ENCODE measurements around the gene THOP1.

- TF ChIP-seq, protein P1, sequence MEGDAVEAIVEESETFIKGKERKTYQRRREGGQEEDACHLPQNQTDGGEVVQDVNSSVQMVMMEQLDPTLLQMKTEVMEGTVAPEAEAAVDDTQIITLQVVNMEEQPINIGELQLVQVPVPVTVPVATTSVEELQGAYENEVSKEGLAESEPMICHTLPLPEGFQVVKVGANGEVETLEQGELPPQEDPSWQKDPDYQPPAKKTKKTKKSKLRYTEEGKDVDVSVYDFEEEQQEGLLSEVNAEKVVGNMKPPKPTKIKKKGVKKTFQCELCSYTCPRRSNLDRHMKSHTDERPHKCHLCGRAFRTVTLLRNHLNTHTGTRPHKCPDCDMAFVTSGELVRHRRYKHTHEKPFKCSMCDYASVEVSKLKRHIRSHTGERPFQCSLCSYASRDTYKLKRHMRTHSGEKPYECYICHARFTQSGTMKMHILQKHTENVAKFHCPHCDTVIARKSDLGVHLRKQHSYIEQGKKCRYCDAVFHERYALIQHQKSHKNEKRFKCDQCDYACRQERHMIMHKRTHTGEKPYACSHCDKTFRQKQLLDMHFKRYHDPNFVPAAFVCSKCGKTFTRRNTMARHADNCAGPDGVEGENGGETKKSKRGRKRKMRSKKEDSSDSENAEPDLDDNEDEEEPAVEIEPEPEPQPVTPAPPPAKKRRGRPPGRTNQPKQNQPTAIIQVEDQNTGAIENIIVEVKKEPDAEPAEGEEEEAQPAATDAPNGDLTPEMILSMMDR (conservative IDR thresholded peaks at IDR 0.05) = no peak
- no peak for TF ChIP-seq EZH2 (IDR thresholded peaks at IDR 0.05; ENCODE audit: low read depth)
Observed at GRCh38 chr19:2863816-2864215, 78.5 kb downstream of the THOP1 start.

Measured in PC-9 (cell line).